SJSA1 (cell line): Measurements from ENCODE around the gene BTBD9. TPM values are rescaled to one million over a fixed set of nuclear protein-coding genes. Genes with fewer than 3 reads are reported as not detected.

Source experiments
- DNase-seq, 2 experiments: peaks; one replicate each; pipeline ENCODE4 v3.0.0-alpha.2; 2015 to 2020; ENCODE audit warnings: low spot score in 2 of 2, low read depth in 1 of 2
- H3K27ac ChIP-seq: fragments of 250-450 bp; sonication (Bioruptor Pico); 2 replicates; pipeline ENCODE4 v1.5.1; 2020; ENCODE audit warnings: mild to moderate bottlenecking, moderate library complexity
- H3K27me3 ChIP-seq: fragments of 250-450 bp; sonication (Bioruptor Pico); replicated peaks from 2 replicates; pipeline ENCODE4 v1.5.1; 2020; ENCODE audit warnings: mild to moderate bottlenecking, moderate library complexity
- H3K36me3 ChIP-seq: fragments of 250-450 bp; sonication (Bioruptor Pico); 2 replicates; pipeline ENCODE4 v1.5.1; 2020; ENCODE audit warnings: mild to moderate bottlenecking
- H3K4me1 ChIP-seq: fragments of 250-450 bp; sonication (Bioruptor Pico); replicated peaks from 2 replicates; pipeline ENCODE4 v1.6.1; 2021; ENCODE audit warnings: mild to moderate bottlenecking
- H3K4me3 ChIP-seq: fragments of 250-450 bp; sonication (Bioruptor Pico); 2 replicates; pipeline ENCODE4 v1.5.1; 2020; ENCODE audit warnings: mild to moderate bottlenecking
- H3K9me3 ChIP-seq: fragments of 250-450 bp; sonication (Bioruptor Pico); replicated peaks from 2 replicates; pipeline ENCODE4 v1.5.1; 2020; ENCODE audit warnings: mild to moderate bottlenecking
- total RNA-seq: library from RNA; depleted of rRNA; stranded (reverse); fragments of >200 nt; shearing (Covaris generic); gene quantifications from 2 replicates; pipeline ENCODE4 v1.2.3, GENCODE V29; 2014; rRNA removed

BTBD9 gene
- total RNA-seq = 6.3 and 8.5 TPM in 2 replicates

GRCh38 chr6:38639498-38640215 is at the start of gene BTBD9:
Gene BTBD9 (minus strand): TSS chr6:38639929.
- Histone ChIP-seq H3K36me3 (peaks cover 8% of the 10 kb centered on the region), H3K27ac (peak within 1 kb of the TSS; percentile 81)
- DNase-seq = peak; percentile 69 to 84

GRCh38 chr6:38688579-38689087 is 48.9 kb upstream of the BTBD9 start:
- no peak for DNase-seq
- Histone ChIP-seq H3K36me3 (peaks cover 10% of the 10 kb centered on the region), H3K4me1 (no peaks in the 10 kb centered on the region), H3K27me3 (no peaks in the 10 kb centered on the region), H3K27ac (no peak overlapping the region), H3K4me3 (no peak overlapping the region), H3K9me3 (no peaks in the 10 kb centered on the region)

More at GRCh38 chr6:38639498-38640215, at the start of gene BTBD9:
- H3K4me1 ChIP-seq = peaks cover 14% of the 10 kb centered on the region
- H3K27me3 ChIP-seq = no peaks in the 10 kb centered on the region; the same call in 1 of the 2 replicates
- H3K4me3 ChIP-seq = peak within 1 kb of the TSS; percentile 92
- H3K9me3 ChIP-seq = no peaks in the 10 kb centered on the region

GRCh38 chr6:38687549-38687948 is 47.8 kb upstream of the BTBD9 start:
- no peaks in the 10 kb centered on the region for H3K27me3 ChIP-seq
- H3K4me3 ChIP-seq = no peak overlapping the region
- DNase-seq = no peak
- H3K36me3 ChIP-seq = peaks cover 15% of the 10 kb centered on the region
- no peaks in the 10 kb centered on the region for H3K4me1 ChIP-seq
- H3K27ac ChIP-seq = no peak overlapping the region
- no peaks in the 10 kb centered on the region for H3K9me3 ChIP-seq

- Histone ChIP-seq H3K27ac (no peak overlapping the region), H3K27me3 (no peaks in the 10 kb centered on the region), H3K36me3 (peaks cover 19% of the 10 kb centered on the region), H3K4me3 (no peak overlapping the region), H3K9me3 (no peaks in the 10 kb centered on the region), H3K4me1 (no peaks in the 10 kb centered on the region)
- DNase-seq = no peak
Measured at GRCh38 chr6:38687043-38687353, 47.3 kb upstream of the BTBD9 start.

- no peak overlapping the region for H3K4me3 ChIP-seq
- no peak overlapping the region for H3K27ac ChIP-seq
- peaks cover 24% of the 10 kb centered on the region for H3K36me3 ChIP-seq
- no peaks in the 10 kb centered on the region for H3K9me3 ChIP-seq
- H3K4me1 ChIP-seq = no peaks in the 10 kb centered on the region
- no peak for DNase-seq
- no peaks in the 10 kb centered on the region for H3K27me3 ChIP-seq
Measured at GRCh38 chr6:38686270-38687042, 46.7 kb upstream of the BTBD9 start.

- H3K4me3 ChIP-seq = no peak overlapping the region
- H3K27ac ChIP-seq = no peak overlapping the region
- H3K27me3 ChIP-seq = no peaks in the 10 kb centered on the region
- H3K9me3 ChIP-seq = no peaks in the 10 kb centered on the region
- no peaks in the 10 kb centered on the region for H3K4me1 ChIP-seq
- DNase-seq = no peak
- H3K36me3 ChIP-seq = peaks cover 33% of the 10 kb centered on the region
Measured at GRCh38 chr6:38684904-38685303, 45.2 kb upstream of the BTBD9 start.

- H3K4me3 ChIP-seq = no peak overlapping the region
Measured at GRCh38 chr6:38684237-38684636, 44.5 kb upstream of the BTBD9 start.

GRCh38 chr6:38681850-38682249 is 42.1 kb upstream of the BTBD9 start:
- no peak overlapping the region for H3K4me3 ChIP-seq
- DNase-seq = no peak
- no peaks in the 10 kb centered on the region for H3K27me3 ChIP-seq
- no peak overlapping the region for H3K27ac ChIP-seq
- peaks cover 46% of the 10 kb centered on the region for H3K36me3 ChIP-seq
- H3K9me3 ChIP-seq = no peaks in the 10 kb centered on the region
- no peaks in the 10 kb centered on the region for H3K4me1 ChIP-seq

More at GRCh38 chr6:38684237-38684636, 44.5 kb upstream of the BTBD9 start:
- Histone ChIP-seq H3K36me3 (peaks cover 35% of the 10 kb centered on the region), H3K9me3 (no peaks in the 10 kb centered on the region), H3K27me3 (no peaks in the 10 kb centered on the region), H3K27ac (no peak overlapping the region), H3K4me1 (no peaks in the 10 kb centered on the region)
- no peak for DNase-seq

- Histone ChIP-seq H3K4me3 (no peak overlapping the region), H3K36me3 (peaks cover 59% of the 10 kb centered on the region), H3K27ac (no peak overlapping the region), H3K9me3 (no peaks in the 10 kb centered on the region), H3K4me1 (no peaks in the 10 kb centered on the region), H3K27me3 (no peaks in the 10 kb centered on the region)
- DNase-seq = no peak
Measured at GRCh38 chr6:38679668-38680067, 39.9 kb upstream of the BTBD9 start.

- Histone ChIP-seq H3K27me3 (no peaks in the 10 kb centered on the region), H3K4me1 (no peaks in the 10 kb centered on the region), H3K36me3 (peaks cover 59% of the 10 kb centered on the region), H3K27ac (no peak overlapping the region), H3K9me3 (no peaks in the 10 kb centered on the region), H3K4me3 (no peak overlapping the region)
- no peak for DNase-seq
Measured at GRCh38 chr6:38678178-38678760, 38.5 kb upstream of the BTBD9 start.

GRCh38 chr6:38676974-38677544 is 37.3 kb upstream of the BTBD9 start:
- Histone ChIP-seq H3K36me3 (peaks cover 51% of the 10 kb centered on the region), H3K4me1 (no peaks in the 10 kb centered on the region), H3K4me3 (no peak overlapping the region), H3K27ac (no peak overlapping the region), H3K9me3 (no peaks in the 10 kb centered on the region), H3K27me3 (no peaks in the 10 kb centered on the region)
- no peak for DNase-seq

GRCh38 chr6:38676236-38676973 is 36.7 kb upstream of the BTBD9 start:
- H3K36me3 ChIP-seq = peaks cover 45% of the 10 kb centered on the region
- H3K4me3 ChIP-seq = no peak overlapping the region
- H3K27ac ChIP-seq = no peak overlapping the region
- H3K4me1 ChIP-seq = no peaks in the 10 kb centered on the region
- no peaks in the 10 kb centered on the region for H3K27me3 ChIP-seq
- H3K9me3 ChIP-seq = no peaks in the 10 kb centered on the region
- no peak for DNase-seq

- no peaks in the 10 kb centered on the region for H3K4me1 ChIP-seq
- peaks cover 28% of the 10 kb centered on the region for H3K36me3 ChIP-seq
- no peak overlapping the region for H3K4me3 ChIP-seq
- no peaks in the 10 kb centered on the region for H3K27me3 ChIP-seq
- H3K9me3 ChIP-seq = no peaks in the 10 kb centered on the region
- DNase-seq = no peak
- H3K27ac ChIP-seq = no peak overlapping the region
Measured at GRCh38 chr6:38673397-38674165, 33.9 kb upstream of the BTBD9 start.
